ENCODE results near the gene BTBD9.
A peak's percentile ranks its signal among the peaks of the same experiment; 100 is the strongest.

The BTBD9 gene

GRCh38 chr6:38639498-38640215 lies at the start of gene BTBD9:
TSS of gene BTBD9 (minus strand) at chr6:38639929.
- peak; percentile 77 for DNase-seq

- no peak for DNase-seq
Observed at GRCh38 chr6:38688579-38689087, 48.9 kb upstream of the BTBD9 start.

GRCh38 chr6:38687549-38687948 lies 47.8 kb upstream of the BTBD9 start:
- DNase-seq, result no peak

GRCh38 chr6:38687043-38687353 lies 47.3 kb upstream of the BTBD9 start:
- DNase-seq, result no peak

GRCh38 chr6:38686270-38687042 lies 46.7 kb upstream of the BTBD9 start:
- no peak for DNase-seq

- DNase-seq, result no peak
Observed at GRCh38 chr6:38684904-38685303, 45.2 kb upstream of the BTBD9 start.

GRCh38 chr6:38684237-38684636 lies 44.5 kb upstream of the BTBD9 start:
- DNase-seq, result no peak

GRCh38 chr6:38681850-38682249 lies 42.1 kb upstream of the BTBD9 start:
- DNase-seq, result no peak

- DNase-seq, result no peak
Observed at GRCh38 chr6:38679668-38680067, 39.9 kb upstream of the BTBD9 start.

GRCh38 chr6:38678178-38678760 lies 38.5 kb upstream of the BTBD9 start:
- no peak for DNase-seq

- DNase-seq, result no peak
Observed at GRCh38 chr6:38676974-38677544, 37.3 kb upstream of the BTBD9 start.

GRCh38 chr6:38676236-38676973 lies 36.7 kb upstream of the BTBD9 start:
- no peak for DNase-seq

GRCh38 chr6:38673397-38674165 lies 33.9 kb upstream of the BTBD9 start:
- DNase-seq, result peak; percentile 59

GRCh38 chr6:38671885-38672467 lies 32.2 kb upstream of the BTBD9 start:
- DNase-seq, result peak; percentile 55

GRCh38 chr6:38658418-38659167 lies 18.9 kb upstream of the BTBD9 start:
- no peak for DNase-seq

- no peak for DNase-seq
Observed at GRCh38 chr6:38656896-38657295, 17.2 kb upstream of the BTBD9 start.

GRCh38 chr6:38654263-38654662 lies 14.5 kb upstream of the BTBD9 start:
- no peak for DNase-seq

- DNase-seq, result no peak
Observed at GRCh38 chr6:38651121-38651784, 11.5 kb upstream of the BTBD9 start.

GRCh38 chr6:38650207-38650752 lies 10.6 kb upstream of the BTBD9 start:
- DNase-seq, result no peak

GRCh38 chr6:38649744-38650143 lies 10.0 kb upstream of the BTBD9 start:
- DNase-seq, result no peak

Data from stimulated activated CD4-positive, alpha-beta T cell treated with anti-CD3 and anti-CD28 coated beads, Interleukin-4, amount 100 ng/mL, for 24 hours (primary cell).